ENCODE results near the gene KCTD19. TPM values are rescaled to one million over a fixed set of nuclear protein-coding genes. Genes with fewer than 3 reads are reported as not detected.
"Not testable (repeated sequence)": the region's sequence is repeated elsewhere in the genome, so short reads cannot be mapped to it uniquely, and the experiment has no call there.

The KCTD19 gene
- total RNA-seq (ENCODE audit: low replicate concordance) = not detected in 2 replicates

GRCh38 chr16:67326472-67327309 is at the start of gene KCTD19, which contains the start of gene LRRC36:
Gene KCTD19 (minus strand): TSS chr16:67326741. CDS start chr16:67326707, 34 bp downstream.
Gene LRRC36 (plus strand): TSS chr16:67326815. CDS start chr16:67326863, 48 bp downstream.
- DNase-seq (ENCODE audit: low read depth) = no peak
- TF ChIP-seq CTCF (IDR thresholded peaks at IDR 0.05; ENCODE audit: insufficient read depth, low read length) = peak; percentile 23
- peak within 1 kb of the TSS; percentile 55 for H3K4me3 ChIP-seq (ENCODE audit: low read depth, low read length)

DNA sequence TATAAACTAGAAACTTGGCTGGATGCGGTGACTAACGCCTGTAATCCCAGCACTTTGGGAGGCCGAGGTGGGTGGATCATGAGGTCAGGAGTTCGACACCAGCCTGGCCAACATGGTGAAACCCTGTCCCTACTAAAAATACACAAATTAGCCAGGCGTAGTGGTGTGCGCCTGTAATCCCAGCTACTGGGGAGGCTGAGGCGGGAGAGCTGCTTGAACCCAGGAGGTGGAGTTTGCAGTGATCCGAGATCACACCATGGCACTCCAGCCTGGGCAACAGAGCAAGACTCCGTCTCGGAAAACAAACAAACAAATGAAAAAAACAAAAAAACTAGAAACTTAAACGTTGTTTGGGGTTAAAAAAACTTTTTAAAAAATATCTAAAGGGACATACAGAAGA is 49.5 kb upstream of the KCTD19 start:
- DNase-seq (ENCODE audit: low read depth); H3K4me3 ChIP-seq (ENCODE audit: low read depth, low read length): not testable (repeated sequence)

DNA sequence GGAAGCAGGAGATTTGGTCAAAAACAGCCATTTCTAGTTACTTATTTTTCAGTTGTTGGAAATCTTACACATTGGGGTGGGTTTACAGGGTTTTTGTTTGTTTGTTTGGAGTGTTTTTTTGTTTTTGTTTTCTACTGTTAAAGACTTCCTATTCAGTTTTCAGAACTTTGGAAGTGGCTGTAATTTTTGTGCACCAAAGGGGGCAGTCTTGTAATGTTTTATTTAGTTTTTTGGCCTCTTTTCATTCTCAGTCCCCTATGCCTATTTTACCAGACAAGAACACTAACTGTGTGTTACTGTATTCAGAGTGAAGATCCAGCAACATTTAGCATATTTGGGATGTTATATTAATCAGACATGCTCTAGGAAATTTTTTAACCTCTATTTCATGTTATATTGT is 46.1 kb upstream of the KCTD19 start:
- peak; percentile 54 for TF ChIP-seq CTCF (IDR thresholded peaks at IDR 0.05; ENCODE audit: insufficient read depth, low read length)
- DNase-seq (ENCODE audit: low read depth) = peak; percentile 59
- H3K4me3 ChIP-seq (ENCODE audit: low read depth, low read length) = no peak overlapping the region

DNA sequence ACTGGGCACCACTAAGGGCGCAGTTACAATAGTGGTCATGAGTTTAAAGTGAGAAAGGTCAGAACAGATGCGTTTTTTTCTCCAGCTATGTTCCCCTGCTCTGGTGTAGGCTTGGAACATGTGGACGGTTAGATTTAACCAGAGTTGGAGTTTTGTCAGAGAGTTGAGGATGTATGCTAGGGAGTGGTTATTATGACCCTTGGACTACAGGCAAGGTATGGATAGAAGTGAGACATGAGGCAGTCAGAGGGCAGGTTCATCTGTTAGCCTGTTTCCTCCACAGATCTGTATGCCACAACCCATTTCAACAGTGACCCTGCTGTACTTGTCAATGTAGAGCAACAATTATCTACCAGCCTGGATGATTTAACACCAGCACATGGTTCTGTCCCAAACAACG is 44.1 kb upstream of the KCTD19 start:
- DNase-seq (ENCODE audit: low read depth) = no peak
- TF ChIP-seq CTCF (IDR thresholded peaks at IDR 0.05; ENCODE audit: insufficient read depth, low read length) = no peak

DNA sequence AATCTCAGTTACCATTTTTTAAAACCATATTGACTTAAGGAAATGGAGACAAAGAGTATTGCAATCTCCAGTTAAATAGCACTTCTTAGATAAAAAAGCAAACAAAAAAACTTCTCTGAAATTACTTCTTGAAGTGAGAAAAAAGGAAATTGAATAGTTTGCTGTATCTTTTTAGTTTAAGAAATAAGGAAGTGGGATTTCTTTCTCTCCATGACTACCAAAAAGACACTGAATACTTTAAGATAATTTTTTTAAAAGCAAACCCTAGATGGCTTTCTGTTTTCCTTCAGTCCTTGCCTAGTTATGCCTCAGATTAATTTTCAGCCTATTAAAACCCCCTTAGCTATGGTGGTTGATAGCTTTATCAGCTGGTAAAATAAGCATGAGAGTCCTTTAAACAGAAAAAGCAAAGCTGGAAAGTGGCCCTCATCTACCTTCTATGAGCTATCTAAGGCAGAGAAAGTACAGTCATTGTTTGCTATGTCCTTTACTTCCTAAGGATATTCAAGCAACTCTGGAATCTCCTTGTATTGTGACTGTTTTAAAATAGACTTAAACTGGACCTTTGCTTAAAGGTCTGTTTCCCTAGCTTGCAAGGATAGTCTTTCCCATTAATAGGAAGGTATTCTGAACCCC is 38.2 kb upstream of the KCTD19 start:
- DNase-seq (ENCODE audit: low read depth) = no peak
- H3K4me3 ChIP-seq (ENCODE audit: low read depth, low read length) = no peak overlapping the region
- no peak for TF ChIP-seq CTCF (IDR thresholded peaks at IDR 0.05; ENCODE audit: insufficient read depth, low read length)

More for the DNA sequence above, 44.1 kb upstream of the KCTD19 start:
- no peak overlapping the region for H3K4me3 ChIP-seq (ENCODE audit: low read depth, low read length)

DNA sequence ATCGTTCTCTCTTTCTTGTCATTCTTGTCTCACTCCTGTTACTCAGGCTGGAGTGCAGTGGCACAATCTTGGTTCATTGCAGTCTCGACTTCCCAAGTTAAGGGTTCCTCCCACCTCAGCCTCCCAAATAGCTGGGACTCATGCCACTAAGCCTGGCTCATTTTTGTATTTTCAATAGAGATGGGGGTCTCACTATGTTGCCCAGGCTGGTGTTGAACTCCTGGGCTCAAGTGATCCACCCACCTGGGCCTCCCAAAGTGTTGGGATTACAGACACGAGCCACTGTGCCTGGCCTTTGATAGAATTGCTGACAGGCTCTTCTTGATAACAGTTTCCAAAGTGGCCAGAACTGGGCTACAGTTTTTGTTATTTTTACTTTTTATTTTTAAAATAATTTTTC is 34.5 kb upstream of the KCTD19 start:
- DNase-seq (ENCODE audit: low read depth) = no peak
- no peak overlapping the region for H3K4me3 ChIP-seq (ENCODE audit: low read depth, low read length)
- TF ChIP-seq CTCF (IDR thresholded peaks at IDR 0.05; ENCODE audit: insufficient read depth, low read length) = no peak

DNA sequence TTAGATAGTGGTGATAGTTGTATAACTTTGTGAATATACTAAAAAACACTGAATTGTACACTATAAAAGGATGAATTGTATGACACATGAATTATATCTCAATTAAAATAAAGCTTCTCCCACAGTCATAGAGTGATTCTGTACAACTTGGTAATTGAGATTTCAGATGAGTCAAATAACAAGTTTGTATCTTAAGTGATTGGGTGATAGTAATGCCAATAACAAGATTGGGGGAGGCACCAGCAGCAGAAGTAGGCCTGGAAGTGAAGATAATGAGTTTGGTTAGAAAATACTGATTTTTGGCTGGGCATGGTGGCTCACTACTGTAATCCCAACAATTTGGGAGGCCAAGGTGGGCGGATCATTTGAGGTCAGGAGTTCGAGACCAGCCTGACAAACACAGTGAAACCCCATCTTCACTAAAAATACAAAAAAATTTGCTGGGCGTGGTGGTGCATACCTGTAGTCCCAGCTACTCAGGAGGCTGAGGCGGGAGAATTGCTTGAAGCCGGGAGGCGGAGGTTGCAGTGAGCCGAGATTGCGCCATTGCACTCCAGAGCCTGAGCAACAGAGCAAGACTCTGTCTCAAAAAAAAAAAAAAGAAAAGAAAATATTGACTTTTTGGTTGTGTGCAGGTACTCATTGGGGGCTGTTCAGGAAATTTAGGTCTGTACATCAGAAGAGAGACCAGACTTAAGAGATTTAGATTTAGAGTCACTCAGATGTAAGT is 33.2 kb upstream of the KCTD19 start:
- H3K4me3 ChIP-seq (ENCODE audit: low read depth, low read length); DNase-seq (ENCODE audit: low read depth): not testable (repeated sequence)
